Measurements from ENCODE around the gene ZSWIM3.
"Not testable (repeated sequence)": the region's sequence is repeated elsewhere in the genome, so short reads cannot be mapped to it uniquely, and the experiment has no call there.

ZSWIM3 gene

DNA sequence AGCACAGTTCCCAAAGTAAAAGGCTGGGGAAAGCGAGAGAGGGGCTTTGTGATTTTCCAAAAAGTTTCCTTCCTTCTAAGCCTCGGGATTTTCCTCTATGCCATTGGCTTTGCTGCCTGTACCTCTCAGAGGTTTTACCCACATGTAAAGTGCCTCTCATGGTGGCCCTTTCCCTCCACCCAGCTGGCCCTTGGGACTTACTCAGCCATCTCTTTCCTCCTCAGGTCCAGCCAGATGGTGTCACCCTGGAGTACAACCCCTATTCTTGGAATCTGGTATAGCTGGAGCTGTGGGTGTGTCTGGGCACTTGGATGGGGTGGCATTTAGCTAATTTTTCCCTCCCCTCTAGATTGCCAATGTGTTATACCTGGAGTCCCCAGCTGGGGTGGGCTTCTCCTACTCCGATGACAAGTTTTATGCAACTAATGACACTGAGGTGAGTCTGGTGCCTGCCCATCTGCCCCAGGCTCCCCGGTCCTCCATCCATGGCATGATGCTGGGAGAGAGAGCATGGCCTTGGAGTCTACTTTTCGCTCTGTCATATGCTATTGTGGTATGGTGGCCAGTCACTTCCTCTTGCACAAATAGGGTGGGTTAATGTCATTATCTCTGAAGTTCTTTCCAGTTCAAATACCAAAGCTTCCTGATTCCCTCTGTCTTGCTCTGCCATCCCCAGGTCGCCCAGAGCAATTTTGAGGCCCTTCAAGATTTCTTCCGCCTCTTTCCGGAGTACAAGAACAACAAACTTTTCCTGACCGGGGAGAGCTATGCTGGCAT lies 34.8 kb downstream of the ZSWIM3 start:
- Histone ChIP-seq H3K4me1 (ENCODE audit: control insufficient read depth, insufficient read depth, low read length, poor library complexity, severe bottlenecking) (no peaks in the 10 kb centered on the region), H3K4me3 (ENCODE audit: extremely low read depth, insufficient read depth, low read length, poor library complexity, severe bottlenecking) (peak overlapping the region; percentile 66), H3K27ac (ENCODE audit: low read depth, low read length, severe bottlenecking) (no peak overlapping the region), H3K36me3 (ENCODE audit: control insufficient read depth, insufficient read depth, low read length) (peaks cover 24% of the 10 kb centered on the region), H3K9me3 (ENCODE audit: control insufficient read depth, low read length) (no peaks in the 10 kb centered on the region)
- WGBS, 2 experiments (ENCODE audit: insufficient coverage in 2 of 2) = 83 to 87% methylated on average over 8 of the region's 9 CpGs

DNA sequence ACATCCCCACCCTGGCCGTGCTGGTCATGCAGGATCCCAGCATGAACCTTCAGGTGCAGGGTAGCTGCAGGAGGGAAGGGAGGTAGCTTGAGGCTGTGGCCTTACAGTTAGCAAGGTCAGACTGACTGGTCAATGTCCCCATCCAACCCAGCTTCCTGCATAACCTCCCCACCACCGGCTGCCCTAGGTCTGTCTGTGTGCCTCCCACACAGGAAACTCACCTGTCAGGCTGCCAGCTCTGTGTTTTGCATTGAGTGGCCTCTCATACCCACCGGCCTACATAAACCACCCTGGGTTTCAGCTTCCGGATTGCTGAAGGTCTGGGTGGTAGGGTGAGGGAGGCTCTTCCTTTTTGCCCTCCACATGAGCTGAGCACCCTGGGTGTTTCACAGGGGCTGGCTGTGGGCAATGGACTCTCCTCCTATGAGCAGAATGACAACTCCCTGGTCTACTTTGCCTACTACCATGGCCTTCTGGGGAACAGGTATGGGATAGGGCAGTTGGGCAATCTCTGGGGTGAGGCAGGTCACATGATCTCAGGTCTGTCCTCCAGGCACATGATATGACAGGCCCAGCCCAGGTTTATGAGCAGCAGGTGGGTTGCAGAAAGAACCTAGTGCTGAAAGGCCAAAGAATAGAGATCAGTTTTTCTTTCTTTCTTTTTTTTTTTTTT lies 35.5 kb downstream of the ZSWIM3 start:
- Histone ChIP-seq H3K27ac (ENCODE audit: low read depth, low read length, severe bottlenecking) (no peak overlapping the region), H3K36me3 (ENCODE audit: control insufficient read depth, insufficient read depth, low read length) (peaks cover 31% of the 10 kb centered on the region), H3K9me3 (ENCODE audit: control insufficient read depth, low read length) (no peaks in the 10 kb centered on the region), H3K4me3 (ENCODE audit: extremely low read depth, insufficient read depth, low read length, poor library complexity, severe bottlenecking) (no peak overlapping the region), H3K4me1 (ENCODE audit: control insufficient read depth, insufficient read depth, low read length, poor library complexity, severe bottlenecking) (no peaks in the 10 kb centered on the region)
- 100% methylated on average over 2 of the region's 4 CpGs for WGBS, 2 experiments (ENCODE audit: insufficient coverage in 2 of 2)

DNA sequence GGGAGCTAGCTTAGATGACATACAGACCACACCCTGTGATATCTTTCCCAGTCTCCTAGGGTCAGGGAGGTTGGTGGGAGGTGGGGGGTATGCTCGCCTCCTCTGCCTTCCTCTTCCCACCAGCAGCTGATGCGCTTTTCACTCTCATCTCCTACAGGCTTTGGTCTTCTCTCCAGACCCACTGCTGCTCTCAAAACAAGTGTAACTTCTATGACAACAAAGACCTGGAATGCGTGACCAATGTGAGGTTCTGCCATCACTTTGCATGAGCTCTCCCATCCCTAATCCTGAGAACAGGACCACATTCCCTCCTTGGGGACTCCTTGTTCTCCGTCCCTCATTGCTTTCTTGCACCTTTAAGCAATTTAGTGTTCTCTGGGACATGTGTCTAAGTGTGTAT lies 36.4 kb downstream of the ZSWIM3 start:
- peaks cover 35% of the 10 kb centered on the region for H3K36me3 ChIP-seq (ENCODE audit: control insufficient read depth, insufficient read depth, low read length)
- no peak overlapping the region for H3K4me3 ChIP-seq (ENCODE audit: extremely low read depth, insufficient read depth, low read length, poor library complexity, severe bottlenecking)
- no peak overlapping the region for H3K27ac ChIP-seq (ENCODE audit: low read depth, low read length, severe bottlenecking)
- no peaks in the 10 kb centered on the region for H3K9me3 ChIP-seq (ENCODE audit: control insufficient read depth, low read length)
- WGBS, 2 experiments (ENCODE audit: insufficient coverage in 2 of 2) = 87 to 93% methylated on average over 2 to 3 of the region's 4 CpGs
- no peaks in the 10 kb centered on the region for H3K4me1 ChIP-seq (ENCODE audit: control insufficient read depth, insufficient read depth, low read length, poor library complexity, severe bottlenecking)

DNA sequence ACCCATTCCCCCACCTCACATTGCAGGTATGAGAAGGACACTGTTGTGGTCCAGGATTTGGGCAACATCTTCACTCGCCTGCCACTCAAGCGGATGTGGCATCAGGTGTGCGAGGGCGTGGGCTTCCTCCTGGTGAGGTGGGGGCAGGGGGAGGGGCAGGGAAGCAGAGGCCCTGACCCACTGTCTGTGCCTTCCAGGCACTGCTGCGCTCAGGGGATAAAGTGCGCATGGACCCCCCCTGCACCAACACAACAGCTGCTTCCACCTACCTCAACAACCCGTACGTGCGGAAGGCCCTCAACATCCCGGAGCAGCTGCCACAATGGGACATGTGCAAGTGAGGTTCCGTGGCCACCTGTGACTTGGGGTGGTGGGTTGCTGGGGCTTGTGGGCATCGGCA lies 37.4 kb downstream of the ZSWIM3 start:
- WGBS, 2 experiments (ENCODE audit: insufficient coverage in 2 of 2) = 97 to 100% methylated on average over 2 to 5 of the region's 12 CpGs
- peaks cover 41% of the 10 kb centered on the region for H3K36me3 ChIP-seq (ENCODE audit: control insufficient read depth, insufficient read depth, low read length)
- H3K27ac ChIP-seq (ENCODE audit: low read depth, low read length, severe bottlenecking) = no peak overlapping the region
- H3K4me3 ChIP-seq (ENCODE audit: extremely low read depth, insufficient read depth, low read length, poor library complexity, severe bottlenecking) = no peak overlapping the region
- no peaks in the 10 kb centered on the region for H3K4me1 ChIP-seq (ENCODE audit: control insufficient read depth, insufficient read depth, low read length, poor library complexity, severe bottlenecking)
- no peaks in the 10 kb centered on the region for H3K9me3 ChIP-seq (ENCODE audit: control insufficient read depth, low read length)

DNA sequence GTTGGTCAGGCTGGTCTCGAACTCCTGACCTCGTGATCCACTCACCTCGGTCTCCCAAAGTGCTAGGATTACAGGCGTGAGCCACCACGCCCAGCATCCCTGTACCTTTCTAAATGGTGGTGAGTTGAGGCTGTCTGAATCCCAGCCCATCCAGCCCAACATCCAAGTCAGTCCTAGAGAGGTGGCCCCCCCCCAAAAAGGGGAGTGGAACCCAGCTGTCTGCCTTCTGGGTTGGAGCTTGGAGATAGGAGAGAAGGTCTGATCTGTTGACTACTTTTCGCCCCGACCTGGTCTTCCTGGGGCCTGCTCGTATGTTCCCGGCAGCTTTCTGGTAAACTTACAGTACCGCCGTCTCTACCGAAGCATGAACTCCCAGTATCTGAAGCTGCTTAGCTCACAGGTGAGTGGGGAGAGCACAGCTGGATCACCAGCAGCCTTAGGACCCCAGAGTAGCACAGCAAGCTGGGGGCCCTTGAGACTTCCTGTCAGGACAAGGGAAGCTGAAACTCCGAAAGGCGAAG lies 39.3 kb downstream of the ZSWIM3 start:
- WGBS, 2 experiments (ENCODE audit: insufficient coverage in 2 of 2) = 95% methylated on average over 14 of the region's 14 CpGs
- H3K4me1 ChIP-seq (ENCODE audit: control insufficient read depth, insufficient read depth, low read length, poor library complexity, severe bottlenecking) = no peaks in the 10 kb centered on the region
- peaks cover 54% of the 10 kb centered on the region for H3K36me3 ChIP-seq (ENCODE audit: control insufficient read depth, insufficient read depth, low read length)
- no peak overlapping the region for H3K4me3 ChIP-seq (ENCODE audit: extremely low read depth, insufficient read depth, low read length, poor library complexity, severe bottlenecking)
- H3K9me3 ChIP-seq (ENCODE audit: control insufficient read depth, low read length) = no peaks in the 10 kb centered on the region
- no peak overlapping the region for H3K27ac ChIP-seq (ENCODE audit: low read depth, low read length, severe bottlenecking)

DNA sequence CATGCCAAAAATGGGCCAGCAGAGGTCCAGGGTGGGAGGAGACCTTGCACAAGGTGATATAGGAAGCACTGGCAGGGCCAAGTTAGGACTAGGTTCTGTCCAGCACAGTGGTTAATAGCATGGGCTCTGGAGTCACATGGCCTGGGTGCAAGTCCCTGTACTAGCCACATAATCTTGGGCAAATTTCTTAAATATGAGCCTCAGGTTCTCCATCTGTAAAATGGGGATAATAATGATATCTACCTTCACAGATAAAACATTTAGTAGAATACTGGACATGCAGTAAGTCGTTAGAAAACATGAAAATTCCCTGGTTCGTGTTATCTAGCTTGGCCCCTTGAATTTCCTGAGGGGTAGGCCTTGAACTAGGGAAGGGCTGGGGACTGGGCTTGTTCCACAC lies 39.9 kb downstream of the ZSWIM3 start:
- H3K4me1 ChIP-seq (ENCODE audit: control insufficient read depth, insufficient read depth, low read length, poor library complexity, severe bottlenecking) = no peaks in the 10 kb centered on the region
- no peak overlapping the region for H3K4me3 ChIP-seq (ENCODE audit: extremely low read depth, insufficient read depth, low read length, poor library complexity, severe bottlenecking)
- no peaks in the 10 kb centered on the region for H3K9me3 ChIP-seq (ENCODE audit: control insufficient read depth, low read length)
- H3K36me3 ChIP-seq (ENCODE audit: control insufficient read depth, insufficient read depth, low read length) = peaks cover 60% of the 10 kb centered on the region
- no peak overlapping the region for H3K27ac ChIP-seq (ENCODE audit: low read depth, low read length, severe bottlenecking)
- no CpG with 5 or more reads among the region's 2 CpGs for WGBS, 2 experiments (ENCODE audit: insufficient coverage in 2 of 2)

DNA sequence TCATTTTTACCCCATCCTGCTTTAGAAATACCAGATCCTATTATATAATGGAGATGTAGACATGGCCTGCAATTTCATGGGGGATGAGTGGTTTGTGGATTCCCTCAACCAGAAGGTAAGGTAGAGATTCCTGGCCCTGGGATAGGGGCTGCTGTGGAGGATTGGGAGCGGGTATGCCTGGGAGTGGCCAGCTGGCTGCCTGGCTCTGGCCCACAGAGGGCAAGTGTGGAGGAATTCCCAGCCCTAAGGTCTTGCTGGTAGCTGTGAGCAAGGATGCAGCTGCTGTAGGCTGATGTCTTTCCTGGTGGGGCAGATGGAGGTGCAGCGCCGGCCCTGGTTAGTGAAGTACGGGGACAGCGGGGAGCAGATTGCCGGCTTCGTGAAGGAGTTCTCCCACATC lies 40.3 kb downstream of the ZSWIM3 start:
- WGBS, 2 experiments (ENCODE audit: insufficient coverage in 2 of 2) = 85 to 96% methylated on average over 6 to 7 of the region's 7 CpGs
- Histone ChIP-seq H3K4me3 (ENCODE audit: extremely low read depth, insufficient read depth, low read length, poor library complexity, severe bottlenecking) (no peak overlapping the region), H3K27ac (ENCODE audit: low read depth, low read length, severe bottlenecking) (no peak overlapping the region), H3K9me3 (ENCODE audit: control insufficient read depth, low read length) (no peaks in the 10 kb centered on the region), H3K4me1 (ENCODE audit: control insufficient read depth, insufficient read depth, low read length, poor library complexity, severe bottlenecking) (no peaks in the 10 kb centered on the region), H3K36me3 (ENCODE audit: control insufficient read depth, insufficient read depth, low read length) (peaks cover 64% of the 10 kb centered on the region)

DNA sequence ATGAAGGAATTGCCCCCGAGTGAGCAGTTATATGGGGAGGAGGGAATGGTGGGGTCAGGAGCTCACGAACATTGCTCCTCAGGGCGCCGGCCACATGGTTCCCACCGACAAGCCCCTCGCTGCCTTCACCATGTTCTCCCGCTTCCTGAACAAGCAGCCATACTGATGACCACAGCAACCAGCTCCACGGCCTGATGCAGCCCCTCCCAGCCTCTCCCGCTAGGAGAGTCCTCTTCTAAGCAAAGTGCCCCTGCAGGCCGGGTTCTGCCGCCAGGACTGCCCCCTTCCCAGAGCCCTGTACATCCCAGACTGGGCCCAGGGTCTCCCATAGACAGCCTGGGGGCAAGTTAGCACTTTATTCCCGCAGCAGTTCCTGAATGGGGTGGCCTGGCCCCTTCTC lies 40.9 kb downstream of the ZSWIM3 start:
- H3K9me3 ChIP-seq (ENCODE audit: control insufficient read depth, low read length) = no peaks in the 10 kb centered on the region
- no peak overlapping the region for H3K4me3 ChIP-seq (ENCODE audit: extremely low read depth, insufficient read depth, low read length, poor library complexity, severe bottlenecking)
- peaks cover 66% of the 10 kb centered on the region for H3K36me3 ChIP-seq (ENCODE audit: control insufficient read depth, insufficient read depth, low read length)
- no peaks in the 10 kb centered on the region for H3K4me1 ChIP-seq (ENCODE audit: control insufficient read depth, insufficient read depth, low read length, poor library complexity, severe bottlenecking)
- 86 to 90% methylated on average over 10 to 12 of the region's 12 CpGs for WGBS, 2 experiments (ENCODE audit: insufficient coverage in 2 of 2)
- H3K27ac ChIP-seq (ENCODE audit: low read depth, low read length, severe bottlenecking) = no peak overlapping the region

DNA sequence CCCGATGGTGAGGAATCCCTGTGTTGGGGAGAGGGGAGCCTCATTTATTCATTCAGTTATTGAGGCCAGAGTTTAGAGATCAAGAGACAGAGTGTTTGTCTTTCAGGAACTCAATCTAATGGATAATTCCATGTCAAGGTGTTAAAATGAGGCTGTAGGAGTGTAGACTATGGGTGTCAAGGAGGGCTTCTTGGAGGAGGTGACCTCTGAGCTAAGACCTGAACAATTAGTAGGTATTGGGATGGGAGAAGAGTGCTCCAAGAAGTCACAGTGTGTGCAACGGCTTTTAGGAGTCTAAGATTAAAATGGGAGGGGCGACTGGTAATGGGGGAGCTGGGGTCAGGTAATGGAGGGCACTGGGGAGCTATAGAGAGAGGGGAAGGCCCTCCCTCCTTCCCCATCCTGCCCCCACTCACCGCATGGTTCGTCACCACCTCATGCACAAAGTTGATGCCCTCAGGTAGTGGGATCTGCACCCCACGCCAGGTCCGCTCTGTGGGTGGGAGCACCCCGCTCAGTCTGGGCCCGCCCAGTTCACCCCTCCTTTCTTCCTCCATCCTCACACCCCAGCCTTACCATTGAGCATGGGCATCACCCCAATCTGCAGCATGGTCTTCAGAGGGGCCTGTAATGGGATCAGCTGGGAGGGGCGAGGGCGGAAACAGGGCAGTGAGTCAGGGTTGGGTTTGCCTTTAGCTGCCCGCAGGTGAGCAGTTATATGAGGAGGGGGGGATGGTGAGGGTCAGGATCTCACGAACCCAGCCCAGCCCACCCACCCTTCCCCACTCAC lies 41.8 kb downstream of the ZSWIM3 start:
- WGBS, 2 experiments (ENCODE audit: insufficient coverage in 2 of 2) = 90 to 97% methylated on average over 2 to 3 of the region's 13 CpGs
- Histone ChIP-seq H3K4me1 (ENCODE audit: control insufficient read depth, insufficient read depth, low read length, poor library complexity, severe bottlenecking) (no peaks in the 10 kb centered on the region), H3K27ac (ENCODE audit: low read depth, low read length, severe bottlenecking) (no peak overlapping the region)

DNA sequence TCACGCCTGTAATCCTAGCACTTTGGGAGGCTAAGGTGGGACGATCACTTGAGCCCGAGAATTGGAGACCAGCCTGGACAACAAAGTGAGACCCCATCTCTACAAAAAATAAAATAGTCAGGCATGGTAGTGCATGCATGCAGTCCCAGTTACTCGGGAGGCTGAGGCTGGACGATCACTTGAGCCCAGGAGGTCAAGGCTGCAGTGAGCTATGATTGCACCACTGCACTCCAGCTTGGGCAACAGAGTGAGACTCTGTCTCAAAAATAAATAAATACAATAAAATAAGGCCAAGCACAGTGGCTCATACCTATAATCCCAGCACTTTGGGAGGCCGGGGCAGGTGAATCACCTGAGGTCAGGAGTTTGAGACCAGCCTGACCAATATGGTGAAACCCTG lies 43.9 kb downstream of the ZSWIM3 start:
- H3K4me3 ChIP-seq (ENCODE audit: extremely low read depth, insufficient read depth, low read length, poor library complexity, severe bottlenecking); H3K9me3 ChIP-seq (ENCODE audit: control insufficient read depth, low read length); H3K27ac ChIP-seq (ENCODE audit: low read depth, low read length, severe bottlenecking); H3K4me1 ChIP-seq (ENCODE audit: control insufficient read depth, insufficient read depth, low read length, poor library complexity, severe bottlenecking): not testable (repeated sequence)
- 89 to 100% methylated on average over 4 to 6 of the region's 6 CpGs for WGBS, 2 experiments (ENCODE audit: insufficient coverage in 2 of 2)
- peaks cover 82% of the 10 kb centered on the region for H3K36me3 ChIP-seq (ENCODE audit: control insufficient read depth, insufficient read depth, low read length)

More for the DNA sequence above, 41.8 kb downstream of the ZSWIM3 start:
- no peak overlapping the region for H3K4me3 ChIP-seq (ENCODE audit: extremely low read depth, insufficient read depth, low read length, poor library complexity, severe bottlenecking)
- peaks cover 66% of the 10 kb centered on the region for H3K36me3 ChIP-seq (ENCODE audit: control insufficient read depth, insufficient read depth, low read length)
- no peaks in the 10 kb centered on the region for H3K9me3 ChIP-seq (ENCODE audit: control insufficient read depth, low read length)

All from mesodermal cell (in vitro differentiated cells).